Peyer's patch (tissue), 4 donors: ENCODE measurements around the gene ZNF598.

ENCODE experiments used
- CTCF ChIP-seq, 6 experiments: fragments of 450-650 bp in 4 of 6; fragments of 200-600 bp in 2 of 6; sonication (generic) in 1 of 6; IDR thresholded peaks; one replicate each; pipeline ENCODE4 v1.5.1; 2017 to 2019; ENCODE audit warnings: antibody characterized with exemption in 6 of 6, mild to moderate bottlenecking in 3 of 6, moderate library complexity in 1 of 6
- POLR2A ChIP-seq, 2 donors: fragments of 450-650 bp; IDR thresholded peaks; one replicate each; pipeline ENCODE4 v1.5.1; 2017; ENCODE audit warnings: antibody characterized with exemption in 2 of 2, mild to moderate bottlenecking in 2 of 2, moderate library complexity in 2 of 2

GRCh38 chr16:1980030-1980769 is 29.4 kb downstream of the ZNF598 start:
- no peak for TF ChIP-seq CTCF (IDR thresholded peaks at IDR 0.05)
- no peak for TF ChIP-seq POLR2A (IDR thresholded peaks at IDR 0.05)
